ENCODE data around the gene TOGARAM2.

Gene TOGARAM2

GRCh38 chr2:29024882-29025430 is 43.9 kb downstream of the TOGARAM2 start:
- DNase-seq: no peak

GRCh38 chr2:29025711-29026110 is 44.6 kb downstream of the TOGARAM2 start:
- DNase-seq: no peak

DNA sequence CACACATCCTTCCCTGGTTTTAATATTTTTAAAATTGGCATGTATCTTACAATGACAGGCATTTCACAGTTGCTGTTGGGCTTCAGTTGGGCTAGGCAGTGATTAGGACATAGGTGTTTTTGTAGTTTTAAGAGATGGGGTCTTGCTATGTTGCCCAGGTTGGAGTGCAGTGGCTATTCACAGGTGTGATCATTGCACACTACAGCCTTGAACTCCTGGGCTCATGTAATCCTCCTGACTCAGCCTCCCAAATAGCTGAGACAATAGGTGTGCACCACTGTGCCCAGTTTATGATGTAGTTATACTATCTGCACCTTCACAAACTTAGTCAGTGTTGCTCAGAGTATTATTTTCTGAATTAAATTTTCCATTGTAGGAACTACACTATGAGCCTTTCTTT is 49.9 kb downstream of the TOGARAM2 start:
- DNase-seq: no peak

- DNase-seq: no peak
Observed at GRCh38 chr2:29032189-29032588, 51.1 kb downstream of the TOGARAM2 start.

DNA sequence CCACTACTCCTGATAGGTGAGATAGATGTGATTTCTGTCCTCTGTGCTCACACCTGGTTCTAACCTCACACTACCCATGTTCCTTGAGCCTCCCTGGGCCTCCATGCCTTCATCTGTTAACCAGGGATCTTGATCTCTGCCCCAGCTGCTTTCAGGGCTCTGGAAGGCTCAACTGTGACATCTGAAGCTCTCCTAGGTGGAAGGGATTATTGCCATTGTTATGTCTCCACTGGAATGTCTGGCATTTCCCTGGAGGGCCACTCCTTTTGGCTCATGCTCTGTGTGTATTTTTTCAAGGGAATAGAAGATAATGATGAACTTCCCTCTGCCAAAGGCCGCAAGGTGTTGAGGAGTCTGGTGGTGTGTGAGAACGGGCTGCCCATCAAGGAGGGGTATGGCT is 52.1 kb downstream of the TOGARAM2 start:
- no peak for DNase-seq

- DNase-seq: no peak
Observed at GRCh38 chr2:29033656-29034055, 52.6 kb downstream of the TOGARAM2 start.

DNA sequence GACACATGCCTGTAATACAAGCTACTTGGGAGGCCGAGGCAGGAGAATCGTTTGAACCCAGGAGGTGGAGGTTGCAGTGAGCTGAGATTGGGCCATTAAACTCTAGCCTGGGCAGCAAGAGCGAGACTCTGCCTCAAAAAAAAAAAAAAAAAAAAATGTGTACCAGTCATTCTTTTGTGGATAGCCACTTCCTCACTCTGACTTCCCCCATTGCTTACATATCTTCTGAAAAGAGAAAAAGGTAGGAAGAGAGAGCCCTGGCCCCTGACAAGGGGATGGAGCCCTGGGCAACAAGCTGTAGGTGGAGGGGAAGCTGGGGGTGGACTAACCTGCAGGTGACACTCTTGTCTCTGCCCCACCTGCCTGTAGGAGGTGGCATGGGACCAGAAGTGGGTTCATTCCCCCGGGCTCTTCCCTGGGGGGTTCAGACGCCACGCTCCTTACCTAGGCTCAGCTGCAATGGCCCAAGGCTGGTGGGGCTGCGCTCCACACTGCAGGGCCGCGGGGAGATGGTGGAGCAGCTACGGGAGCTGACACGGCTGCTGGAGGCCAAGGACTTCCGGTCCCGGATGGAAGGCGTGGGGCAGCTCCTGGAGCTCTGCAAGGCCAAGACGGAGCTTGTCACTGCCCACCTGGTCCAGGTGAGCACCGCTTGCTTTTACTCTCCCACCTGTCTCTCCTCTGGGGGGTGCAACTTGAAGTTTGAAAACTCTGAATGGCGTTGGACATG is 54.1 kb downstream of the TOGARAM2 start:
- no peak for DNase-seq

DNA sequence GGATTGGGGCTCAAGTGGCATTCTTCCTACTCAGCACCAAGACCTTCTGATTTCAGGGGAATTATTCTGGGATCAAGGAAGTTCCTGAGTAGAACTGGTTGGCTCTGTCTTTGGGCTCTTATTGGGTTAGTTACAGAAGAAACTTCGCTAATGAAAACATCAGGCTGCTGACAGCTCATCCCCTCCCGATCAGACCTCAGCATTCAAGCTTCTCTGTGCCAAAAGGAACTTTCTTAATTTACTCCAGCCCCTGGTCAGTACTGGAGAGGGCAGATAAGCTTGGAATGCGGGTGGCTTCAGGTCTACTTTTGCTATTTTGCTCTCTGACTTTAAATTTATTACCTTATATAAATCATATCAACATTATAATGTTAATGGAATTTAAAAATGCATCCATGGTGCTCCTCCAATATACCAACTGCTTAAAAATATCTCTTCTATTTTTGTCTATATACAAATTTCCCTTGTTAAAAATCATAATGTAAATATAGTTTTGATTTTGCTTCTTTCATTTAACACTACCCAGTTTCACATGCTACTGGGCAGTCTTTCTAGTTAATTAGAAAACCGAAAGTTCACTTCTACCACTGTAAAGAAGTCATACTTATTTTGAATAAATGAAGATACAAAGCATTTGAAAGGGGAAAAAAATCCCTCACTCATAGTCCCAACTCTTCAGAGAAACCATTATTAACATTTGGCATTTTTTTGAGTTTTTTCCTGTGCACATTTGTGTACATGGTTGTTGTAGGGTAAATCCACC is 58.8 kb downstream of the TOGARAM2 start:
- no peak for DNase-seq

GRCh38 chr2:29040552-29040951 is 59.5 kb downstream of the TOGARAM2 start:
- DNase-seq: no peak

GRCh38 chr2:29041161-29041660 is 60.1 kb downstream of the TOGARAM2 start:
- no peak for DNase-seq

DNA sequence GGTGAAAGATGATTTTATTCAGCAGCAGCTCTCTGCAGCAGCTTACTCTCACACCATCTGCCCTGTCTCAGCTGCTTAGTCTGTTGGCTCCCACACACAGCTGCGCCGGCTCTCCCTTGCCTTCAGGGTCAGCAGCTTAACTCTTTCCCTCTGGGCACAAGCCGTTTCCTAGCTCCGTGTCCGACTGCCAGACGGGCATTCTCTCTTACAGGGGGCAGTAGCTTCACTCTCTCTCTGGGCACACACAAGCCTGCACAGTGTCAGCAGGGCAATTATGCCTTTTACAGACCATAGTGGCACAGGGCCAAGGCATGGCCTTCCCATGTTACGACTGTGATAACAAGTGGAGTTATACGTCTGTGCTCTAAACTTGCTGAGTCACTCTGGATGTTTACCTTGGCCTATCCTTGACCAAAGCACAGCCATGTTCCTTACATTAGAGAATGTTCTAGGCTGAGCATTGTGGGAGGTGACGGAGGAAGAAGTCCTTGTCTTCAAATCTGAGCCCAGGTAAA is 61.5 kb downstream of the TOGARAM2 start:
- no peak for DNase-seq

GRCh38 chr2:29044459-29044858 is 63.4 kb downstream of the TOGARAM2 start:
- DNase-seq: no peak

GRCh38 chr2:29046321-29046720 is 65.2 kb downstream of the TOGARAM2 start:
- no peak for DNase-seq

DNA sequence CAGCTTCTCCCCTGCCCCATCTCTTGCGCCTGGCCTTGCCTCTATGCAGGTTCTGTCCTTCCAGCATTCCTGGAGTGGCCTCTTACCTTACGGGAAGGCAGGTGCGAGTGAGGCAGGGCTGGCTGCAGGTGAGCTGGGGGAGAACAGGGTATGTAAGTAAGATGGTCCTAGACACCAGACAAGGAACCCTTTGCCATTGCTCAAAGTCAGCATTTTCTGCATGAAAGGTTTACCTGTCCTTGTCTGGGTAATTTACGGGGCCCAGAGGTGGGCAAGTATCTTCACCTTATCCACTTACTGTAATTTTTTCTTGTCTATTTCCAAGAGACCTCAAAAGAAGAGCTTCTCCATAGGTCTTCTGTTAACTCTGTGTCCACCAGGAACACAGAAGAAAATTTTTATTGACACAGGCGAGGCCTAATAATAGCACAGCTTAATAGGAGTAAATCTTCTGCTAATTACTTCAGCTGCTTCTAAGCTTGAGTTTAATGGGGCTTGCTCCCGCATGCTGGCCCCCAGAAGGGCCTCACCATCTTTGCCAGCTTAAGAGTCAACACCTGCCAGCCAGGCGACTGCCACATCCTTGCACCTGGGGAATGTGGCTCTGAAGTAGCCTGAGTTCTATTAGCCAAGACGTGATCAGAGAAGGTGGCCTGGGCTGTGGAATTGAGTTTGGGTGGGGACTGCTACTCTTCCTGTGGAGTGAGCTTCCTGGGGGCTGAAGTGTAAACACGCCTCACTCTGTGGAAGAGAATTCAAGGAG is 66.2 kb downstream of the TOGARAM2 start:
- no peak for DNase-seq

DNA sequence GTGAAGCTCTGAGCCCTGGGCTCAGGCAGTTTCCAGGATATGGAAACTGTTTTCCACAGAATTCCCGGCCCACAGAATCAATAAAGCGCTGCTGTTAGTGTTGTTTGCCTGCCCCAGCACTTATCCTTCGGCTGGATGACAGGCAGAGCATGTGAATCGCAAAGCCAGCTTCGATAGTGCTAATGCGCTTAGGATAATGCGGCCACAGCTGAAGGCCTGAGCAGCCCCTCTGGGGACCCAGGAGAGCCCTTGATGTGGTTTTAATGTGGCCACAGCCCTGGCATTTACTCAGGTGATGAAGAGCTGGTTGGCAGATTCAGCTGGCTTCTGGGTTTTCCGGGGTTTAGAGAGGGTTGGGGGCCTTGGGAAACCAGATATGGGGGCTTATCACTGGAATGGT is 69.5 kb downstream of the TOGARAM2 start:
- DNase-seq: peak; percentile 27

DNA sequence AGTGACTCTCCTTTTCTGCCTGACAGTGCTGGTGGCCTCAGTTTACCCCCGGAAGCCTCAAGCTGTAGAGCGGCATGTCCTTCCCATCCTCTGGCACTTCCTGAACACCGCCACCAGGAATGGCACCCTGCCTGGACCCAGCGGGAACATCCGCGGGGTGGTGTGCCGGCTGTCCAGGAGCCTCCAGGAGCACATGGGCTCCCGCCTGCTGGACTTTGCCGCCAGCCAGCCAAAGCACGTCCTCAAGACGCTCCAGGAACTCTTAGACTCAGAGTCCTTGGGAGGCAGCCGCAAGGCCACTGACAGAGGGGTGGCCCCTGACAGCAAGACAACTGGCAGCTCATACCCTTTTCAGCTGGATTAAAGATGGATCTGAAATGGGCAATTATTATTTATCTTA is 70.6 kb downstream of the TOGARAM2 start:
- DNase-seq: no peak

DNA sequence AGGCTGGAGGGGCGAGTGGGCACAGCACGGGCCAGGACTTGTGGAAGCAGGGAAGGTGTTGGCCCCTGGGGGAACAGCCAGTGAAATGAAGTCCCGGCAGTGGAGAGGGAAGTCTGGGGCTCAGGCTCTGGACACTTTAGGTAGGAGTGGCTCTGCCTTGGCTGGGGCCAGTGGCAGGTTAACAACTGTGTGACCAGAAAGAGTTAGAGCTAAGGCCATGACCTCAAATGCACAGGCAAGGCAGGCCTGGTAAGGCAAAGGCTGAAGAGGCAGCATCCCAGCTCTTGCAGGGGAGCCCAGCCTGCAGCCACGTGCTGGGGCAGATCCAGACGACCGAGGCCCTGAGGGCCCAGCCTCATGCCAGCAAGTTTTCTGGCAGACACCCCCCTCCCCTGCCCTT is 71.7 kb downstream of the TOGARAM2 start:
- no peak for DNase-seq

GRCh38 chr2:29053223-29053622 is 72.1 kb downstream of the TOGARAM2 start:
- DNase-seq: no peak

GRCh38 chr2:29053670-29054400 is 72.7 kb downstream of the TOGARAM2 start:
- no peak for DNase-seq

GRCh38 chr2:29054430-29054829 is 73.3 kb downstream of the TOGARAM2 start:
- DNase-seq: no peak

DNA sequence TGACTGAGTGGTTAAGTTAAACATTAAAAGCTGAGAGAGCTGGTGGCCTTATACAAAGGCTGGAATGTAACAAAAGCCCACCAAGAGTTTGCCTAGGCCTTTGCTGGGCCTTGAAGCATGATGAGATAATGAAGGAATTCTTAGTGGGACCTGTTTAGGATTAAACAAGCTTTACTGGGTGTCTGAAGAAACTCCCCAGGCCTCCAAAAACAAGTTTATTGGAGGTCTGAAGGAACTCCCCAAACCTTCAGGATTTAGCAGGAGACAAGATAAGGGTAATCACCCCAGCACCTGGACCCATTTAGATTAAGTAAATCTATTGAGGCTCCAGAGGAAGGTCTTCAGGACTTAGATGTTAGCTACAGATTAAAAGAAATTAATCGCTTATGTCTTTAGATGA is 74.5 kb downstream of the TOGARAM2 start:
- no peak for DNase-seq

GRCh38 chr2:29056452-29056851 is 75.4 kb downstream of the TOGARAM2 start:
- DNase-seq: no peak
